Heart left ventricle (tissue), 16 donors: ENCODE measurements around the gene SLC25A11. TPM values are rescaled to one million over a fixed set of nuclear protein-coding genes. Genes with fewer than 3 reads are reported as not detected.

Experiments used
- ATAC-seq, 4 donors: fragments of 200-7000 bp; cut with Tn5 transposase; one replicate each; pipeline ENCODE4 v1.9.1; 2020 to 2022; ENCODE audit warnings: moderate library complexity in 4 of 4, mild to moderate bottlenecking in 3 of 4, moderate number of reproducible peaks in 1 of 4
- DNase-seq, 5 donors: peaks; one replicate each; pipeline ENCODE4 v3.0.0-alpha.2; 2020
- H3K27ac ChIP-seq, 12 donors: fragments of 200-600 bp; sonication (generic) in 4 of 12; one replicate each; pipeline versions ENCODE4 v1.5.0 to v1.8.0; 2016 to 2022; ENCODE audit warnings: mild to moderate bottlenecking in 2 of 12
- H3K27me3 ChIP-seq, 9 donors: fragments of 200-600 bp; sonication (generic) in 2 of 9; one replicate each; pipeline versions ENCODE4 v1.5.1 to v1.8.0; 2016 to 2022; ENCODE audit warnings: mild to moderate bottlenecking in 3 of 9
- H3K36me3 ChIP-seq, 9 donors: fragments of 200-600 bp; sonication (generic) in 2 of 9; one replicate each; pipeline versions ENCODE4 v1.5.0 to v1.8.0; 2018 to 2022; ENCODE audit warnings: mild to moderate bottlenecking in 2 of 9
- H3K4me1 ChIP-seq, 12 donors: fragments of 200-600 bp; sonication (generic) in 4 of 12; one replicate each; pipeline versions ENCODE4 v1.5.0 to v1.8.0; 2016 to 2022; ENCODE audit warnings: mild to moderate bottlenecking in 3 of 12
- H3K4me3 ChIP-seq, 12 donors: fragments of 200-600 bp; sonication (generic) in 4 of 12; one replicate each; pipeline versions ENCODE4 v1.5.0 to v1.8.0; 2017 to 2022; ENCODE audit warnings: mild to moderate bottlenecking in 9 of 12, moderate library complexity in 4 of 12
- H3K9me3 ChIP-seq, 12 donors: fragments of 200-600 bp; sonication (generic) in 4 of 12; one replicate each; pipeline versions ENCODE4 v1.5.0 to v1.8.0; 2016 to 2022; ENCODE audit warnings: mild to moderate bottlenecking in 1 of 12
- POLR2A ChIP-seq, 2 donors: fragments of 450-650 bp; IDR thresholded peaks; one replicate each; pipeline ENCODE4 v1.6.1; 2017; ENCODE audit warnings: antibody characterized with exemption in 2 of 2, mild to moderate bottlenecking in 2 of 2, moderate library complexity in 2 of 2
- WGBS, 4 donors: extraction: QIAGEN DNeasy Blood & Tissue Kit in 2 of 4; methylation state at CpG; one replicate each; pipeline versions ENCODE4 v1.1.5 to v1.1.7; 2013 to 2018; 5-methylcytosine and 5-hydroxymethylcytosine counted together
- intact Hi-C, 10 donors: fragments of 100-400 bp; cut with DNase I; formaldehyde crosslinking; loops; one replicate each; pipeline versions ENCODE4 v1.11.1 to v1.14.2; 2022
- long read RNA-seq, 3 donors: library from polyadenylated mRNA; unstranded; transcript quantifications; one replicate each; pipeline ENCODE4 v2.0.0, GENCODE V29; 2020 to 2021
- polyA plus RNA-seq, 2 donors: library from polyadenylated mRNA; stranded (reverse); fragments of 200-250 nt; gene quantifications; one replicate each; pipeline ENCODE4 v1.2.3, GENCODE V29; 2013
- total RNA-seq, 9 donors: library from RNA; depleted of rRNA in 2 of 9; stranded (reverse); fragments of >200 nt in 2 of 9; fragmentation: NEBNext Ultra II Directional in 3 of 9; extraction: Animal tissue kit (Norgen Biotek cat#: 25700) in 3 of 9; gene quantifications; one replicate each; pipeline versions ENCODE4 v1.1.0 to v1.2.4, GENCODE V29; 2016 to 2023
- TF ChIP-seq, protein P1 (sequence below), 12 donors: fragments of 200-600 bp; sonication (generic) in 4 of 12; IDR thresholded peaks; one replicate each; pipeline versions ENCODE4 v1.5.0 to v1.8.0; 2018 to 2022; ENCODE audit warnings: antibody characterized with exemption in 12 of 12, mild to moderate bottlenecking in 5 of 12
- donor health status: ischemic (EF 13 %, LVEDD 7.1; RV severe dilation, severe dysfunction).
- donor health status: healthy with polysubstance abuse.
- donor health status: DM: no; HTN: yes; CAD: no.
- donor health status: DM: no; HTN: no; CAD: no.
- donor health status: ischemic (EF 25% LVEDD 6.9; RV normal size, moderate dysfunction).
- donor health status: ischemic (EF 25% LVEDD 5.7; RV mildly dilated, moderate dysfunction).
- donor health status: healthy.
- donor health status: DM: yes; HTN: yes; CAD: no.
- donor health status: ischemic (EF 35%, LVEDD 5.7; RV mildly dilated, moderate dysfunction).
- donor health status: nonischemic (EF 11% LVEDD 7.7; RV severe dilation, severe dysfunction).
- donor health status: DM: yes; HTN: yes; CAD: no.
- donor health status: PGD.
- donor health status: ischemic (EF 29% LVEDD 5.4; RV normal size, mild dysfunction).
- donor health status: nonischemic (EF 23%, LVEDD 6.1; RV moderate dilation, normal function).

The SLC25A11 gene, protein sequence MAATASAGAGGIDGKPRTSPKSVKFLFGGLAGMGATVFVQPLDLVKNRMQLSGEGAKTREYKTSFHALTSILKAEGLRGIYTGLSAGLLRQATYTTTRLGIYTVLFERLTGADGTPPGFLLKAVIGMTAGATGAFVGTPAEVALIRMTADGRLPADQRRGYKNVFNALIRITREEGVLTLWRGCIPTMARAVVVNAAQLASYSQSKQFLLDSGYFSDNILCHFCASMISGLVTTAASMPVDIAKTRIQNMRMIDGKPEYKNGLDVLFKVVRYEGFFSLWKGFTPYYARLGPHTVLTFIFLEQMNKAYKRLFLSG
- total RNA-seq (100 to 1,000 TPM; 146 to 282 (median 204) TPM), polyA plus RNA-seq (100 to 1,000 TPM; 136 to 168 TPM)
- long read RNA-seq, donor 1, transcript SLC25A11-201 (8 exons, 1,897 nt), result major isoform, 407 of 517 reads
- long read RNA-seq, donor 1, partial matches to known transcripts, result 91 of 517 reads
- long read RNA-seq, donor 1, other reads (novel, unspliced or antisense), result 14 of 517 reads
- long read RNA-seq, donor 2, transcript SLC25A11-201 (8 exons, 1,897 nt), result major isoform, 1,415 of 1,493 reads
- long read RNA-seq, donor 2, transcript SLC25A11-204 (6 exons, 2,176 nt), result minor isoform, 8 of 1,493 reads
- long read RNA-seq, donor 2, transcript SLC25A11-202 (7 exons, 952 nt), result minor isoform, 16 of 1,493 reads
- long read RNA-seq, donor 2, partial matches to known transcripts, result 9 of 1,493 reads
- long read RNA-seq, donor 2, other reads (novel, unspliced or antisense), result 45 of 1,493 reads
- long read RNA-seq, donor 3, transcript SLC25A11-201 (8 exons, 1,897 nt), result major isoform, 237 of 301 reads
- long read RNA-seq, donor 3, partial matches to known transcripts, result 4 of 301 reads
- long read RNA-seq, donor 3, other reads (novel, unspliced or antisense), result 55 of 301 reads

DNA sequence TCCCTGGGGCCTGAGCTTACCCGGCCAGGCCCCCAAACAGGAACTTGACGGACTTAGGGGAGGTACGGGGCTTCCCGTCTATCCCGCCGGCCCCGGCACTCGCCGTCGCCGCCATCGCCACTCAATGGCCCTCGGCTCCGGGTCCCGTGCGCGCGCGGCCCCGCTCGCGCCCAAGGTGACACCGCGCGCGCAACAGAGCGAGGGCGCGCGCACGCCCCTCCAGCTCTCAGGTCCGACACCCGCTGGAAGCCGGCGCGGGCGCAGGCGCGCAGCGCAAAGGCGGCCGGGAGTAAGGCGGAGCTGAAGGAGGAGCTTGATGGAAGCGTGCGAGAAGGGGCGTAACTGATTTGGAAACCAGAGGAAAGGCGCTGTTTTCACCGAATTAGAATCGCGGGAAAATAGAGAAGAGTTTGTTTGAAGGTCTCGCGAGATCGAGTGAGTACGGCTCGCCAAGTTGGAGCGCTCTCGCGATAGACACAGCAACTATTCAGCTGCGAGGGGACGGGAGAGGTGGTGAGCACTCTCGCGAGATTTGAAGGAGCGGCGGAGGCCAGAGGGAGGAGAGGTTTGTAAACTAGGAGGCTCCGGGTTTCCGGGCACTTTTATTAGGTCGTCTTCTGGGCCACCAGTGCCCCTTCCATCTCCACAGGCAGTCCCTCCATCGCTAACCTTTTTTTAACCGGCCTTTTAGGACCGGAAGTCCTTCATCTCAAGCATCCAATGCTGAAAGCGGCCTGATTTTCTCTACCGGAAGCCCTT, at the start of gene SLC25A11, which contains the start of gene RNF167:
TSS of gene SLC25A11 (minus strand) at position 251 of the 759 bp plus-strand sequence. CDS start at position 115, 136 bp downstream.
TSS of gene RNF167 (plus strand) at position 473 of the 759 bp plus-strand sequence. CDS start 642 bp downstream, outside the sequence.
- peak in 1 of 2 donors; percentile 86 for TF ChIP-seq POLR2A (IDR thresholded peaks at IDR 0.05)
- TF ChIP-seq, protein P1, sequence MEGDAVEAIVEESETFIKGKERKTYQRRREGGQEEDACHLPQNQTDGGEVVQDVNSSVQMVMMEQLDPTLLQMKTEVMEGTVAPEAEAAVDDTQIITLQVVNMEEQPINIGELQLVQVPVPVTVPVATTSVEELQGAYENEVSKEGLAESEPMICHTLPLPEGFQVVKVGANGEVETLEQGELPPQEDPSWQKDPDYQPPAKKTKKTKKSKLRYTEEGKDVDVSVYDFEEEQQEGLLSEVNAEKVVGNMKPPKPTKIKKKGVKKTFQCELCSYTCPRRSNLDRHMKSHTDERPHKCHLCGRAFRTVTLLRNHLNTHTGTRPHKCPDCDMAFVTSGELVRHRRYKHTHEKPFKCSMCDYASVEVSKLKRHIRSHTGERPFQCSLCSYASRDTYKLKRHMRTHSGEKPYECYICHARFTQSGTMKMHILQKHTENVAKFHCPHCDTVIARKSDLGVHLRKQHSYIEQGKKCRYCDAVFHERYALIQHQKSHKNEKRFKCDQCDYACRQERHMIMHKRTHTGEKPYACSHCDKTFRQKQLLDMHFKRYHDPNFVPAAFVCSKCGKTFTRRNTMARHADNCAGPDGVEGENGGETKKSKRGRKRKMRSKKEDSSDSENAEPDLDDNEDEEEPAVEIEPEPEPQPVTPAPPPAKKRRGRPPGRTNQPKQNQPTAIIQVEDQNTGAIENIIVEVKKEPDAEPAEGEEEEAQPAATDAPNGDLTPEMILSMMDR (IDR thresholded peaks at IDR 0.05), result peak in 2 of 12 donors; percentile 6 to 10
- Histone ChIP-seq H3K9me3 (no peaks in the 10 kb centered on the region), H3K27ac (peak within 1 kb of the TSS; percentile 91 to 100 (median 97)), H3K4me3 (peak within 1 kb of the TSS; percentile 76 to 98 (median 88)), H3K36me3 (peaks cover 0 to 68% (median 53%) of the 10 kb centered on the region in 9 donors), H3K27me3 (no peaks in the 10 kb centered on the region), H3K4me1 (peaks cover 11 to 56% (median 33%) of the 10 kb centered on the region in 12 donors)
- peak; percentile 91 to 95 (median 94) for ATAC-seq
- 0% methylated on average over 48 to 72 of the region's 72 CpGs for WGBS, 4 donors
- peak; percentile 94 to 97 (median 95) for DNase-seq
- intact Hi-C loops, result loop anchor here in 8 of 10 donors (1.0 to 10.0 kb wide), 9 partner anchors 8 to 57 kb away; partner anchors contain the start of genes INCA1 (in 5 of the 8), KIF1C (in 5 of the 8), CAMTA2 (in 3 of the 8) and PFN1 (in 2 of the 8)

- no peaks in the 10 kb centered on the region for H3K27me3 ChIP-seq
- peaks cover 0 to 27% (median 23%) of the 10 kb centered on the region in 12 donors for H3K4me1 ChIP-seq
- DNase-seq (peak in 3 of 5 donors; percentile 50 to 66 (median 54)), ATAC-seq (peak in 2 of 4 donors; percentile 3 to 46)
- H3K4me3 ChIP-seq, result peak overlapping the region; percentile 49 to 95 (median 76)
- TF ChIP-seq, protein P1 (IDR thresholded peaks at IDR 0.05), result no peak
- TF ChIP-seq POLR2A (IDR thresholded peaks at IDR 0.05), result peak in 1 of 2 donors; percentile 24
- H3K9me3 ChIP-seq, result no peaks in the 10 kb centered on the region
- intact Hi-C loops, result loop anchor here (1.0 to 10.0 kb wide), 11 partner anchors 19 to 251 kb away; partner anchors contain the start of genes GP1BA (in 2 of the 10), CXCL16 (in 1 of the 10), PFN1 (in 1 of the 10) and SPAG7 (in 1 of the 10)
- H3K27ac ChIP-seq, result peak overlapping the region; percentile 77 to 97 (median 93)
- H3K36me3 ChIP-seq, result peaks cover 0 to 27% (median 16%) of the 10 kb centered on the region in 9 donors
- WGBS, 4 donors, result 2 to 6% (median 4%) methylated on average over 21 to 30 of the region's 30 CpGs
These were observed 48.1 kb upstream of the SLC25A11 start for GRCh38 chr17:4987767-4988567.
